Panc1 (cell line): ENCODE data around the gene IRF9. TPM values are rescaled to one million over a fixed set of nuclear protein-coding genes. Genes with fewer than 3 reads are reported as not detected.

Experiments used
- ATAC-seq: fragments of 200-7000 bp; cut with Tn5 transposase; 2 replicates; pipeline ENCODE4 v1.9.1; 2020; ENCODE audit warnings: mild to moderate bottlenecking, moderate library complexity
- BruUV-seq: library from RNA; stranded (reverse); fragments of 400-500 nt; replicated peaks from 2 replicates; lab custom pipeline; 2021; lab: Mats Ljungman, UMichigan
- CTCF ChIA-PET: fragments of 300-600 bp; sonication (Branson Sonifier 250); formaldehyde crosslinking; loops from one replicate; lab custom pipeline; 2022; ENCODE audit warnings: antibody characterized with exemption; lab: Charles Lee
- POLR2A ChIA-PET: fragments of 300-600 bp; sonication (Branson Sonifier 250); formaldehyde crosslinking; loops from one replicate; lab custom pipeline; 2022; ENCODE audit warnings: antibody characterized with exemption; lab: Charles Lee
- DNase-seq: peaks from one replicate; pipeline ENCODE4 v3.0.0-alpha.2; 2010; ENCODE audit warnings: low read depth, low spot score
- H3K27ac ChIP-seq: 2 replicates; pipeline ENCODE4 v1.5.1; 2011; ENCODE audit warnings: mild to moderate bottlenecking, low read length, inconsistent platforms
- H3K27me3 ChIP-seq: fragments of 200-500 bp; sonication (Bioruptor generic); 2 replicates; pipeline ENCODE4 v1.6.0; 2014; ENCODE audit warnings: low read length, inconsistent platforms; ENCODE audit not compliant: control insufficient read depth, insufficient read depth
- H3K36me3 ChIP-seq: fragments of 200-500 bp; sonication (Bioruptor generic); 2 replicates; pipeline ENCODE4 v1.5.1; 2014; ENCODE audit warnings: inconsistent platforms, mild to moderate bottlenecking, low read length, moderate library complexity; ENCODE audit not compliant: control insufficient read depth, insufficient read depth
- H3K4me1 ChIP-seq: 2 replicates; pipeline ENCODE4 v1.5.1; 2011; ENCODE audit warnings: inconsistent platforms, mild to moderate bottlenecking, low read length, moderate library complexity; ENCODE audit not compliant: control insufficient read depth, insufficient read depth
- H3K4me3 ChIP-seq, 2 experiments: 2 replicates each; pipeline ENCODE4 v1.5.1; 2011 to 2012; ENCODE audit warnings: low read depth in 2 of 2, low read length in 2 of 2, mild to moderate bottlenecking in 2 of 2, inconsistent platforms in 1 of 2, moderate library complexity in 1 of 2
- H3K9me3 ChIP-seq: fragments of 200-500 bp; sonication (Bioruptor generic); 2 replicates; pipeline ENCODE4 v1.5.1; 2014; ENCODE audit warnings: low read depth, mild to moderate bottlenecking, inconsistent platforms, low read length, moderate library complexity; ENCODE audit not compliant: control insufficient read depth, insufficient read depth
- CTCF ChIP-seq: fragments of 450-650 bp; IDR thresholded peaks from 2 replicates; pipeline ENCODE4 v1.5.1; 2017; ENCODE audit warnings: mild to moderate bottlenecking
- POLR2AphosphoS5 ChIP-seq: IDR thresholded peaks from 2 replicates; pipeline ENCODE4 v1.6.1; 2012; ENCODE audit warnings: mild to moderate bottlenecking, low read depth, low read length, moderate library complexity
- REST ChIP-seq, 2 experiments: IDR thresholded peaks; 2 replicates each; pipeline ENCODE4 v1.6.1; 2011 to 2012; ENCODE audit warnings: low read depth in 2 of 2, control low read depth in 1 of 2, low read length in 1 of 2, mild to moderate bottlenecking in 1 of 2, moderate library complexity in 1 of 2; ENCODE audit not compliant: insufficient read depth in 1 of 2
- SIN3A ChIP-seq: IDR thresholded peaks from 2 replicates; pipeline ENCODE4 v1.6.1; 2012; ENCODE audit warnings: low read depth, mild to moderate bottlenecking, low read length, moderate library complexity, borderline replicate concordance; ENCODE audit not compliant: insufficient read depth
- TCF7L2 ChIP-seq: IDR thresholded peaks from 2 replicates; pipeline ENCODE4 v1.6.1; 2011; ENCODE audit warnings: mild to moderate bottlenecking, low read depth, low read length, inconsistent platforms
- in situ Hi-C: cut with HindIII; loops from 2 replicates; pipeline ENCODE4 v1.10.0; 2016; ENCODE audit warnings: low sequenced_read_pairs, low pct_unique_long_range_greater_than_20kb
- intact Hi-C: fragments of 100-400 bp; cut with micrococcal nuclease; formaldehyde crosslinking; loops from one replicate; pipeline ENCODE4 v1.10.0; 2022; ENCODE audit not compliant: unreplicated experiment
- total RNA-seq: library from RNA; stranded (reverse); gene quantifications from one replicate; pipeline ENCODE4 v1.2.1, GENCODE V29; 2021; ENCODE audit not compliant: unreplicated experiment

Gene IRF9
- total RNA-seq, 1 experiment from 2014 or later: 24.5 TPM

- CTCF ChIA-PET: interaction anchor here (1.2 kb wide), 1 partner anchor 284 kb away, joined by 4 read pairs; no protein-coding TSS in a partner anchor
- BruUV-seq: TSS peak; percentile 66
- peak overlapping the region; percentile 75 for H3K27ac ChIP-seq
- H3K9me3 ChIP-seq: no peaks in the 10 kb centered on the region
- intact Hi-C loops: no loop called here
- H3K36me3 ChIP-seq: peaks cover 3% of the 10 kb centered on the region
- in situ Hi-C loops: no loop called here
- 0 out of 2 replicates have a peak, but pooled peaks have one; percentile 0 for ATAC-seq
- no peaks in the 10 kb centered on the region for H3K27me3 ChIP-seq
- peak overlapping the region; percentile 87 to 96 for H3K4me3 ChIP-seq
- TF ChIP-seq CTCF (no peak), POLR2AphosphoS5 (no peak), TCF7L2 (no peak), SIN3A (no peak), REST (IDR thresholded peaks at IDR 0.05; ENCODE audit: insufficient read depth in 1 of 2, low read depth in 2 of 2, low read length in 1 of 2) (no peak)
- DNase-seq: no peak
- H3K4me1 ChIP-seq: peaks cover 6% of the 10 kb centered on the region; the same call in 1 of the 2 replicates
- POLR2A ChIA-PET: no interaction called here
Observed at GRCh38 chr14:24147761-24148428, 13.2 kb upstream of the IRF9 start.

GRCh38 chr14:24149302-24149969 lies 11.6 kb upstream of the IRF9 start:
- no peaks in the 10 kb centered on the region for H3K9me3 ChIP-seq
- H3K27ac ChIP-seq: no peak overlapping the region
- peaks cover 3% of the 10 kb centered on the region for H3K36me3 ChIP-seq
- BruUV-seq: no TSS peak
- ChIA-PET CTCF (interaction anchor here (0.9 kb wide), 1 partner anchor 59 kb away, joined by 3 read pairs; no protein-coding TSS in a partner anchor), POLR2A (no interaction called here)
- no peak for TF ChIP-seq TCF7L2
- in situ Hi-C loops (no loop called here), intact Hi-C loops (no loop called here)
- DNase-seq (no peak), ATAC-seq (no peak)
- no peaks in the 10 kb centered on the region for H3K27me3 ChIP-seq
- H3K4me1 ChIP-seq: peaks cover 6% of the 10 kb centered on the region; the same call in 1 of the 2 replicates
- no peak overlapping the region for H3K4me3 ChIP-seq
